GM08714 (cell line): Measurements from ENCODE around the gene ANKRD33.

ENCODE experiments used
- H3K4me3 ChIP-seq: fragments of 200-500 bp; sonication (Bioruptor generic); 2 replicates; pipeline ENCODE4 v1.5.1; 2014; ENCODE audit warnings: mild to moderate bottlenecking, low read length, inconsistent platforms
- ZNF274 ChIP-seq: IDR thresholded peaks from 2 replicates; pipeline ENCODE4 v1.6.1; 2012; ENCODE audit warnings: mild to moderate bottlenecking, low read depth, low read length

The ANKRD33 gene

GRCh38 chr12:51910691-51911090 lies 22.8 kb downstream of the ANKRD33 start:
- no peak for TF ChIP-seq ZNF274
- H3K4me3 ChIP-seq: no peak overlapping the region

- TF ChIP-seq ZNF274: no peak
- no peak overlapping the region for H3K4me3 ChIP-seq
Observed at GRCh38 chr12:51911307-51911706, 23.4 kb downstream of the ANKRD33 start.

GRCh38 chr12:51911788-51912711 lies 24.1 kb downstream of the ANKRD33 start:
- H3K4me3 ChIP-seq: no peak overlapping the region
- no peak for TF ChIP-seq ZNF274

- no peak overlapping the region for H3K4me3 ChIP-seq
- no peak for TF ChIP-seq ZNF274
Observed at GRCh38 chr12:51913071-51914033, 25.4 kb downstream of the ANKRD33 start.

- H3K4me3 ChIP-seq: no peak overlapping the region
- TF ChIP-seq ZNF274: no peak
Observed at GRCh38 chr12:51914034-51914923, 26.4 kb downstream of the ANKRD33 start.

- no peak for TF ChIP-seq ZNF274
- H3K4me3 ChIP-seq: no peak overlapping the region
Observed at GRCh38 chr12:51915003-51915625, 27.2 kb downstream of the ANKRD33 start.

- no peak overlapping the region for H3K4me3 ChIP-seq
- TF ChIP-seq ZNF274: no peak
Observed at GRCh38 chr12:51915951-51916350, 28.0 kb downstream of the ANKRD33 start.

GRCh38 chr12:51917041-51917590 lies 29.2 kb downstream of the ANKRD33 start:
- no peak for TF ChIP-seq ZNF274
- no peak overlapping the region for H3K4me3 ChIP-seq

- no peak for TF ChIP-seq ZNF274
- H3K4me3 ChIP-seq: no peak overlapping the region
Observed at GRCh38 chr12:51917746-51918453, 30.0 kb downstream of the ANKRD33 start.

- no peak overlapping the region for H3K4me3 ChIP-seq
- TF ChIP-seq ZNF274: no peak
Observed at GRCh38 chr12:51920046-51920445, 32.1 kb downstream of the ANKRD33 start.

- H3K4me3 ChIP-seq: no peak overlapping the region
- TF ChIP-seq ZNF274: no peak
Observed at GRCh38 chr12:51921017-51921725, 33.3 kb downstream of the ANKRD33 start.

- no peak for TF ChIP-seq ZNF274
- no peak overlapping the region for H3K4me3 ChIP-seq
Observed at GRCh38 chr12:51922146-51922545, 34.2 kb downstream of the ANKRD33 start.
